ENCODE results near the gene AOC3. TPM values are rescaled to one million over a fixed set of nuclear protein-coding genes. Genes with fewer than 3 reads are reported as not detected.

Gene AOC3
- total RNA-seq, 1 experiment from 2014 or later = 0.26 TPM

DNA sequence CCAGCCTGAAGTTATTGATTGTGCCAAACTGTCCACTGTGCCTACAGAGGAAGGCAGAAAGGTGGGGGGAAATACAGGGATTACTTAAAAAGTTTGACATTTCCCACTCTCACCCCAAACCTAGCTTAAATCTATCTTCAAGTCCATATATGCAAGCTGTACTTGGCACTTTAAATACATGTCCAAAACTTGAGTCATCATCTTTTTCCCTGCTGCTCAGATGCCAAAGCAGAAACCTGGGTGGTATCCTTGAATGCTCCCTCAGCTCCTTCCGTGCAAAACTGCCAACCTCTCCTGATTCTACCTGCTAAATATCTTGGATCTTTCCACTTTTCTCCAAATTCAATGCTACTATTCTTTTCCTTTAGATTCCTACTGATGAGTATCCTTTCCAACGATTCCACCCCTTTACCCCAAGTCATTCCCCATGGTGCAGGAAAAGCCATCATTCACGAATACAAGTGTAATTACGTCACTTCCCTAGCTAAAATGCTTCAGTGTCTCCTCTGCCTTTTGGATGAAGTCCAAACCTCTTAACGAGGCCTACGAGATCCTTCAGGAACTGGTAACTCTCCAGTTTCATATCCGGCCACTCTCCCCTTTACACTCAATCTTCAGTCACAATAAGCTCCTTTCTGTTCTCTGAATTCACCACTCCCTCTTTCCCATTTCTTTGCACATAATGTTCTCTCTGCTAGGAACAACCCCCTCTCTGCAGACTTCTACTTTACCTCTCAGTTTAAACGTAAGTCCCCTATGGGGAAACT, 36.2 kb upstream of the AOC3 start:
- no peaks in the 10 kb centered on the region for H3K27me3 ChIP-seq (ENCODE audit: low read length)
- H3K4me3 ChIP-seq (ENCODE audit: low read length) = no peak overlapping the region
- no TSS peak for BruUV-seq (replicated peaks)
- CTCF ChIA-PET = no interaction called here
- H3K4me1 ChIP-seq (ENCODE audit: insufficient read depth, low read length) = no peaks in the 10 kb centered on the region
- H3K27ac ChIP-seq (ENCODE audit: low read length) = no peak overlapping the region
- no peaks in the 10 kb centered on the region for H3K79me2 ChIP-seq (ENCODE audit: low read length)
- intact Hi-C loops (cut with micrococcal nuclease) = no loop called here
- H3K4me2 ChIP-seq (ENCODE audit: low read length) = no peak overlapping the region
- POLR2A ChIA-PET (ENCODE audit: unreplicated experiment) = no interaction called here
- H3K9me2 ChIP-seq (replicated peaks; ENCODE audit: low read length) = no peaks in the 10 kb centered on the region
- H3F3A ChIP-seq (ENCODE audit: low read length, unreplicated experiment) = no peaks in the 10 kb centered on the region
- ATAC-seq (no peak), DNase-seq (no peak)
- H3K9me3 ChIP-seq (ENCODE audit: low read length) = no peaks in the 10 kb centered on the region
- no peak overlapping the region for H2AFZ ChIP-seq (ENCODE audit: low read length)
- H4K20me1 ChIP-seq (ENCODE audit: low read length) = no peaks in the 10 kb centered on the region
- H3K36me3 ChIP-seq (ENCODE audit: low read depth, low read length) = peaks cover 39% of the 10 kb centered on the region
- H3K9ac ChIP-seq (ENCODE audit: low read length) = no peak overlapping the region
- TF ChIP-seq EZH2phosphoT487 (IDR thresholded peaks at IDR 0.05; ENCODE audit: borderline replicate concordance, low read length) = no peak
- TF ChIP-seq CTCF (conservative IDR thresholded peaks at IDR 0.05; ENCODE audit: low read depth, low read length) = no peak
- no peak for TF ChIP-seq EZH2 (IDR thresholded peaks at IDR 0.05; ENCODE audit: low read length, unreplicated experiment)

DNA sequence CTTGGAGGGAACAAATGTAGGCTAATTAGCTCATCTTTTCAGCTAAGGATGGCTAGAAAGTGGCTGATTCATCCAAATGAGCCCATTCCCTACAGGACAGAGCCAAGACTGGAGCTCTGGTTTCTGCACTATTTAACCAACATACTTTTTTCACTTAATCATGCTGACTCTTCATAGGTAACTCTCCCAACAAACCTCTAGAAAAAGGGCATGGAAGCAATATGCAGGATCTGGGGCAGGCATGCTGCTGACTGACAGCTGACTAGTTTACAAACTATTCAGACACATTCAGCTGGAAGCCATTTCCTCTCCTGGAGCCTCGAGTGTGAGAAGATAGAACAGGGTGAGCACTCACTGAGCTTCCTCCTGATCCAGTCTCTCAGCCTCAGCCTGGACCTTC, 33.1 kb upstream of the AOC3 start:
- BruUV-seq (replicated peaks) = no TSS peak
- POLR2A ChIA-PET (ENCODE audit: unreplicated experiment) = no interaction called here
- TF ChIP-seq EZH2 (IDR thresholded peaks at IDR 0.05; ENCODE audit: low read length, unreplicated experiment) (no peak), CTCF (conservative IDR thresholded peaks at IDR 0.05; ENCODE audit: low read depth, low read length) (no peak), EZH2phosphoT487 (IDR thresholded peaks at IDR 0.05; ENCODE audit: borderline replicate concordance, low read length) (no peak)
- no peak overlapping the region for H3K9ac ChIP-seq (ENCODE audit: low read length)
- no peaks in the 10 kb centered on the region for H3K4me1 ChIP-seq (ENCODE audit: insufficient read depth, low read length)
- H3K4me3 ChIP-seq (ENCODE audit: low read length) = no peak overlapping the region
- H3K79me2 ChIP-seq (ENCODE audit: low read length) = peaks cover 10% of the 10 kb centered on the region
- H4K20me1 ChIP-seq (ENCODE audit: low read length) = no peaks in the 10 kb centered on the region
- intact Hi-C loops (cut with micrococcal nuclease) = no loop called here
- no peak overlapping the region for H2AFZ ChIP-seq (ENCODE audit: low read length)
- H3K9me2 ChIP-seq (replicated peaks; ENCODE audit: low read length) = no peaks in the 10 kb centered on the region
- peaks cover 40% of the 10 kb centered on the region for H3K36me3 ChIP-seq (ENCODE audit: low read depth, low read length)
- DNase-seq = no peak
- no peak for ATAC-seq
- no peaks in the 10 kb centered on the region for H3K27me3 ChIP-seq (ENCODE audit: low read length)
- H3K27ac ChIP-seq (ENCODE audit: low read length) = no peak overlapping the region
- CTCF ChIA-PET = no interaction called here
- H3K9me3 ChIP-seq (ENCODE audit: low read length) = no peaks in the 10 kb centered on the region
- no peaks in the 10 kb centered on the region for H3F3A ChIP-seq (ENCODE audit: low read length, unreplicated experiment)
- H3K4me2 ChIP-seq (ENCODE audit: low read length) = no peak overlapping the region

- POLR2A ChIA-PET (ENCODE audit: unreplicated experiment) = no interaction called here
- no TSS peak for BruUV-seq (replicated peaks)
These were observed 32.6 kb upstream of the AOC3 start for GRCh38 chr17:42818379-42818778.

More at GRCh38 chr17:42818379-42818778, 32.6 kb upstream of the AOC3 start:
- DNase-seq = no peak
- Histone ChIP-seq H3K27me3 (ENCODE audit: low read length) (no peaks in the 10 kb centered on the region), H3K9me3 (ENCODE audit: low read length) (no peaks in the 10 kb centered on the region), H3K79me2 (ENCODE audit: low read length) (peaks cover 15% of the 10 kb centered on the region), H3K4me2 (ENCODE audit: low read length) (no peak overlapping the region), H3K9me2 (replicated peaks; ENCODE audit: low read length) (no peaks in the 10 kb centered on the region), H3K4me1 (ENCODE audit: insufficient read depth, low read length) (no peaks in the 10 kb centered on the region), H2AFZ (ENCODE audit: low read length) (no peak overlapping the region), H4K20me1 (ENCODE audit: low read length) (no peaks in the 10 kb centered on the region), H3K36me3 (ENCODE audit: low read depth, low read length) (peaks cover 40% of the 10 kb centered on the region), H3K9ac (ENCODE audit: low read length) (no peak overlapping the region), H3K4me3 (ENCODE audit: low read length) (no peak overlapping the region), H3F3A (ENCODE audit: low read length, unreplicated experiment) (no peaks in the 10 kb centered on the region), H3K27ac (ENCODE audit: low read length) (no peak overlapping the region)
- intact Hi-C loops (cut with micrococcal nuclease) = no loop called here
- no peak for ATAC-seq
- CTCF ChIA-PET = no interaction called here
- no peak for TF ChIP-seq CTCF (conservative IDR thresholded peaks at IDR 0.05; ENCODE audit: low read depth, low read length)
- no peak for TF ChIP-seq EZH2 (IDR thresholded peaks at IDR 0.05; ENCODE audit: low read length, unreplicated experiment)
- TF ChIP-seq EZH2phosphoT487 (IDR thresholded peaks at IDR 0.05; ENCODE audit: borderline replicate concordance, low read length) = no peak
